Peyer's patch (tissue), 4 donors: ENCODE data around the gene FLNA.

Experiments used
- POLR2A ChIP-seq, 2 donors: fragments of 450-650 bp; IDR thresholded peaks; one replicate each; pipeline ENCODE4 v1.5.1; 2017; ENCODE audit warnings: antibody characterized with exemption in 2 of 2, mild to moderate bottlenecking in 2 of 2, moderate library complexity in 2 of 2
- TF ChIP-seq, protein P1 (sequence below), 6 experiments: fragments of 450-650 bp in 4 of 6; fragments of 200-600 bp in 2 of 6; sonication (generic) in 1 of 6; IDR thresholded peaks; one replicate each; pipeline ENCODE4 v1.5.1; 2017 to 2019; ENCODE audit warnings: antibody characterized with exemption in 6 of 6, mild to moderate bottlenecking in 3 of 6, moderate library complexity in 1 of 6

DNA sequence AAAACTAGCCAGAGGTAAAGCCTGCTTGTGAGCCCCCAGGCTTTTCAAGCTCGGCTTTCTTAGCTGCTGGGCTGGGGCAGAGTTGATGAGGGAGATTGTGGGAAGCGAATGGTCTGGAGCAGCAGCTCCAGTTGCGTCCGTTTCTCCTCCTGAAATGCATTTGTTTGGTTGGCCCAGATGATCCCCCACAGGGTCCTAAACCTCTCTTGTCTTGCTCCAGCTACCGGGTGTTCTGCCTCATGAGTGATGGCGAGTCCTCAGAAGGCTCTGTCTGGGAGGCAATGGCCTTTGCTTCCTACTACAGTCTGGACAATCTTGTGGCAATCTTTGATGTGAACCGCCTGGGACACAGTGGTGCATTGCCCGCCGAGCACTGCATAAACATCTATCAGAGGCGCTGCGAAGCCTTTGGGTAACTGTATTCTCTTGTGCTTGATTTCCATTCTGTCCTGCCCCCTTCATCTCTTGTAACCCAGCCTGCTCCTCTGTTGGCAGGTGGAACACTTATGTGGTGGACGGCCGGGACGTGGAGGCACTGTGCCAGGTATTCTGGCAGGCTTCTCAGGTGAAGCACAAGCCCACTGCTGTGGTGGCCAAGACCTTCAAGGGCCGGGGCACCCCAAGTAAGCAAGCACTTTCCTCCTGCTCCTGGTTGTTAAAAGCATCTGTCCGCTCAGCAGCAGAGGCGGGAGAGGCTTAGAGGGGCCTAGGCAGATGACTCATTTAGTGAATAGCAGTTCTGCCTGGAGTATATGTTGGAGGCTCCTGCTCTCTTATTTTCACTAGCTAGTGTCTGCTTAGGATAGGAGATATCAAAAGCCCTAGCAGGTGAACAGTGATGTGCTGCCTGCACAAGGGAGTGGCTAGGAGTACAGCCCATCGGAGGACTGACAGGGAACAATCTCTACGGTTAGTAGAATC, 63.6 kb downstream of the FLNA start:
- TF ChIP-seq, protein P1, sequence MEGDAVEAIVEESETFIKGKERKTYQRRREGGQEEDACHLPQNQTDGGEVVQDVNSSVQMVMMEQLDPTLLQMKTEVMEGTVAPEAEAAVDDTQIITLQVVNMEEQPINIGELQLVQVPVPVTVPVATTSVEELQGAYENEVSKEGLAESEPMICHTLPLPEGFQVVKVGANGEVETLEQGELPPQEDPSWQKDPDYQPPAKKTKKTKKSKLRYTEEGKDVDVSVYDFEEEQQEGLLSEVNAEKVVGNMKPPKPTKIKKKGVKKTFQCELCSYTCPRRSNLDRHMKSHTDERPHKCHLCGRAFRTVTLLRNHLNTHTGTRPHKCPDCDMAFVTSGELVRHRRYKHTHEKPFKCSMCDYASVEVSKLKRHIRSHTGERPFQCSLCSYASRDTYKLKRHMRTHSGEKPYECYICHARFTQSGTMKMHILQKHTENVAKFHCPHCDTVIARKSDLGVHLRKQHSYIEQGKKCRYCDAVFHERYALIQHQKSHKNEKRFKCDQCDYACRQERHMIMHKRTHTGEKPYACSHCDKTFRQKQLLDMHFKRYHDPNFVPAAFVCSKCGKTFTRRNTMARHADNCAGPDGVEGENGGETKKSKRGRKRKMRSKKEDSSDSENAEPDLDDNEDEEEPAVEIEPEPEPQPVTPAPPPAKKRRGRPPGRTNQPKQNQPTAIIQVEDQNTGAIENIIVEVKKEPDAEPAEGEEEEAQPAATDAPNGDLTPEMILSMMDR (IDR thresholded peaks at IDR 0.05): no peak
- TF ChIP-seq POLR2A (IDR thresholded peaks at IDR 0.05): no peak
